ENCODE results near the gene RANBP2.
"Not testable (repeated sequence)": the region's sequence is repeated elsewhere in the genome, so short reads cannot be mapped to it uniquely, and the experiment has no call there.

DNA sequence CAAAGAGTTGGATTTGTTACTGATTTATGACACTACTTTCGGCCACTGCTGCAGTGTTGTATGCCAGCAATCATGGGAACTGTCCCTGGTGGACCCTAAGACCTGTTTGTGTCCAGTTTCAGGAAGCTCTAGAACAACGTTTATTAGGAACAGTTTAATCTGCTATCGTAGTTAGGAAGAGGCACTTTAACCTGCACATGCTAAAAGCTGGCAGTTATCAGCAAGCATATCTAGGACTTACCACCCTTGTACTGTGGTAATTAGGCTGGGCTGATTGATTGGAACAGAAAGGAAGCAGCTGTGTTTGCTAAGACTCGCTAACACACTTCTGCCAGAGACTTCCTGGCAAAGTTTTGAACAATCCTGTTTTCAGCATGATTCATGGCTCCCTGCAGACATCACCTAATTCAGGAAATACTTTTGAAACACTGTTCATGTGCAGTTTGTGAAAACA, 41.1 kb upstream of the RANBP2 start:
- not testable (repeated sequence) for TF ChIP-seq CTCF, POLR2A (IDR thresholded peaks at IDR 0.05)
